Esophagus muscularis mucosa (tissue), 4 donors: Measurements from ENCODE around the gene PANX2. TPM values are rescaled to one million over a fixed set of nuclear protein-coding genes. Genes with fewer than 3 reads are reported as not detected.

Experiments used
- DNase-seq: peaks from one replicate; pipeline ENCODE4 v3.0.0-alpha.2; 2017; ENCODE audit errors: extremely low spot score
- H3K27ac ChIP-seq, 4 donors: fragments of 200-600 bp; sonication (generic); replicated peaks in 1 of 4; 1 replicate in 3 of 4; 2 replicates in 1 of 4; pipeline ENCODE4 v1.5.1; 2016 to 2019; ENCODE audit warnings: mild to moderate bottlenecking in 1 of 4
- H3K27me3 ChIP-seq, 4 donors: fragments of 200-600 bp; sonication (generic); one replicate each; pipeline versions ENCODE4 v1.5.1 to v1.6.0; 2016 to 2019
- H3K36me3 ChIP-seq, 4 donors: fragments of 200-600 bp; sonication (generic); one replicate each; pipeline ENCODE4 v1.5.1; 2016 to 2019
- H3K4me1 ChIP-seq, 4 donors: fragments of 200-600 bp; sonication (generic); one replicate each; pipeline ENCODE4 v1.5.1; 2016 to 2019
- H3K4me3 ChIP-seq, 4 donors: fragments of 200-600 bp; sonication (generic); 1 replicate in 2 of 4; 2 replicates in 2 of 4; pipeline ENCODE4 v1.5.1; 2016 to 2019; ENCODE audit warnings: mild to moderate bottlenecking in 4 of 4, moderate library complexity in 1 of 4
- H3K9me3 ChIP-seq, 4 donors: fragments of 200-600 bp; sonication (generic); 1 replicate in 3 of 4; 2 replicates in 1 of 4; pipeline ENCODE4 v1.5.1; 2016 to 2019
- EP300 ChIP-seq: sonication (generic); formaldehyde crosslinking; IDR thresholded peaks from one replicate; pipeline ENCODE4 v1.6.1; 2017; ENCODE audit warnings: antibody characterized with exemption
- POLR2A ChIP-seq: fragments of 450-650 bp; IDR thresholded peaks from one replicate; pipeline ENCODE4 v1.6.1; 2017; ENCODE audit warnings: antibody characterized with exemption, moderate library complexity, mild to moderate bottlenecking, low read depth
- POLR2AphosphoS5 ChIP-seq, 2 donors: sonication (generic); formaldehyde crosslinking; IDR thresholded peaks; one replicate each; pipeline ENCODE4 v1.6.1; 2017; ENCODE audit warnings: antibody characterized with exemption in 2 of 2
- WGBS: methylation state at CpG from one replicate; pipeline ENCODE4 v1.1.5; 2018; 5-methylcytosine and 5-hydroxymethylcytosine counted together
- intact Hi-C: fragments of 100-400 bp; cut with DNase I; formaldehyde crosslinking; loops from one replicate; pipeline ENCODE4 v1.15.1; 2023
- total RNA-seq, 4 donors: library from RNA; depleted of rRNA; stranded (reverse); fragments of >200 nt; gene quantifications; one replicate each; pipeline versions ENCODE4 v1.1.0 to v1.2.1, GENCODE V29; 2016
- TF ChIP-seq, protein P1 (sequence below), 3 experiments: fragments of 200-600 bp in 2 of 3; fragments of 450-650 bp in 1 of 3; sonication (generic) in 2 of 3; IDR thresholded peaks; one replicate each; pipeline ENCODE4 v1.5.1; 2017 to 2019; ENCODE audit warnings: antibody characterized with exemption in 3 of 3, mild to moderate bottlenecking in 2 of 3, moderate library complexity in 1 of 3

PANX2 gene
- total RNA-seq, 4 donors from 2014 or later, result 0.33 to 1.0 (median 0.56) TPM

GRCh38 chr22:50219800-50220602, 49.5 kb downstream of the PANX2 start:
- intact Hi-C loops, result no loop called here
- DNase-seq, result no peak
- H3K4me1 ChIP-seq, result peaks cover 6 to 11% (median 10%) of the 10 kb centered on the region in 4 donors
- H3K27ac ChIP-seq, result peak overlapping the region in 1 of 4 donors; percentile 30
- no peak for TF ChIP-seq EP300
- TF ChIP-seq POLR2AphosphoS5 (IDR thresholded peaks at IDR 0.05), result no peak
- TF ChIP-seq, protein P1, sequence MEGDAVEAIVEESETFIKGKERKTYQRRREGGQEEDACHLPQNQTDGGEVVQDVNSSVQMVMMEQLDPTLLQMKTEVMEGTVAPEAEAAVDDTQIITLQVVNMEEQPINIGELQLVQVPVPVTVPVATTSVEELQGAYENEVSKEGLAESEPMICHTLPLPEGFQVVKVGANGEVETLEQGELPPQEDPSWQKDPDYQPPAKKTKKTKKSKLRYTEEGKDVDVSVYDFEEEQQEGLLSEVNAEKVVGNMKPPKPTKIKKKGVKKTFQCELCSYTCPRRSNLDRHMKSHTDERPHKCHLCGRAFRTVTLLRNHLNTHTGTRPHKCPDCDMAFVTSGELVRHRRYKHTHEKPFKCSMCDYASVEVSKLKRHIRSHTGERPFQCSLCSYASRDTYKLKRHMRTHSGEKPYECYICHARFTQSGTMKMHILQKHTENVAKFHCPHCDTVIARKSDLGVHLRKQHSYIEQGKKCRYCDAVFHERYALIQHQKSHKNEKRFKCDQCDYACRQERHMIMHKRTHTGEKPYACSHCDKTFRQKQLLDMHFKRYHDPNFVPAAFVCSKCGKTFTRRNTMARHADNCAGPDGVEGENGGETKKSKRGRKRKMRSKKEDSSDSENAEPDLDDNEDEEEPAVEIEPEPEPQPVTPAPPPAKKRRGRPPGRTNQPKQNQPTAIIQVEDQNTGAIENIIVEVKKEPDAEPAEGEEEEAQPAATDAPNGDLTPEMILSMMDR (IDR thresholded peaks at IDR 0.05), result no peak
- no peak for TF ChIP-seq POLR2A
- WGBS, result 83% methylated on average over 15 of the region's 25 CpGs
- H3K27me3 ChIP-seq, result no peaks in the 10 kb centered on the region
- no peak overlapping the region for H3K4me3 ChIP-seq
- no peaks in the 10 kb centered on the region for H3K9me3 ChIP-seq
- peaks cover 65 to 98% (median 97%) of the 10 kb centered on the region in 4 donors for H3K36me3 ChIP-seq

- no peak for DNase-seq
Observed at GRCh38 chr22:50220603-50221409, 50.3 kb downstream of the PANX2 start.

DNA sequence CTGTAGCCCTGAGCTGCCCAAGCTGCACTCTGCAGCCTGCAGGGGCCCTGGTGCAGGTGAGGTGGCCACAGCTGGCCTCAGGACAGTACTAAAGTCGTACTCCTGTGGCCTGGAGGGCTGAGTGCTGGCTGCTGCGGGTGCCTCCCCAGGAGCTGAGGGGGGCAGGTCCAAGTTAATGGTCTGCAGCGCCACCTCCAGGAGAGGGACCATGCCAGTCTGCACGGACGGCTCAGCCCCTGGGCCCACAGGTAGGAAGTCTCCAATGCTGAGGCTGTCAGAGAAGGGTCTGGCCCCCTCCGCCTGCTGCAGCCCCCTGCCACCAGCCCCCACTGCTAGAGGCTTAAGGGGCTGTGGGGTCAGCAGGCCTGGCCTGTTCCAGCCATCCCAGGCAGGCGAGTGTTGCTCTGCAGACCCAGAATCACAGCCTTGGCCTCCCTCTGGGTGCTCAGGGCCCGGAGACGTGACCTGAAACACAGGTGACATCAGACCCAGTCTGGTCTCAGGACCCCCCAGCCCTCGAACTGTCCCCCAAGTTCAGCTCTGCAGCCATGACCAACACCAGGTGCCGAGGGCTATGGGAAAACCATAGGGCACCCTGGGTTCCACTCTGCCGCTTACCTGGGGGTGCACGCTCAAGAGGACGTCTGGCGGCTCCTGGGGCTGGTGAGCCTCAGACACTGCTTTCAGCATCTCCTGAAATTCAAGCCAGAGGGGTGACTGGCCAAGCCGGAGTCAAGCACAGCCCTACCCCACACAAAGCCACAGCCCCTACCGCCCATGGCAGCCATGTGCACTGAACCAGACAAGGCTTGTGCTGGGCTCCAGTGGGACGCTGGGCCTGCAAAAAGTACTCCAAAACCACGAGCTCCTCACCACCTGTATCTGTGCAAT, 51.1 kb downstream of the PANX2 start:
- DNase-seq, result no peak
- Histone ChIP-seq H3K4me1 (peaks cover 6 to 11% (median 10%) of the 10 kb centered on the region in 4 donors), H3K4me3 (no peak overlapping the region), H3K9me3 (no peaks in the 10 kb centered on the region), H3K36me3 (peaks cover 66 to 99% (median 97%) of the 10 kb centered on the region in 4 donors), H3K27ac (no peak overlapping the region), H3K27me3 (no peaks in the 10 kb centered on the region)
- intact Hi-C loops, result no loop called here
- WGBS, result 90% methylated on average over 2 of the region's 19 CpGs
- TF ChIP-seq POLR2A, result no peak
- TF ChIP-seq EP300, result no peak
- TF ChIP-seq, protein P1 (IDR thresholded peaks at IDR 0.05), result no peak
- TF ChIP-seq POLR2AphosphoS5 (IDR thresholded peaks at IDR 0.05), result no peak

More at GRCh38 chr22:50220603-50221409, 50.3 kb downstream of the PANX2 start:
- TF ChIP-seq, protein P1 (IDR thresholded peaks at IDR 0.05), result no peak
- TF ChIP-seq EP300, result no peak
- TF ChIP-seq POLR2A, result no peak
- no peak for TF ChIP-seq POLR2AphosphoS5 (IDR thresholded peaks at IDR 0.05)
- H3K27me3 ChIP-seq, result no peaks in the 10 kb centered on the region
- WGBS, result 85% methylated on average over 12 of the region's 45 CpGs
- H3K4me3 ChIP-seq, result no peak overlapping the region
- intact Hi-C loops, result no loop called here
- peaks cover 70 to 99% (median 97%) of the 10 kb centered on the region in 4 donors for H3K36me3 ChIP-seq
- H3K9me3 ChIP-seq, result no peaks in the 10 kb centered on the region
- peaks cover 6 to 11% (median 10%) of the 10 kb centered on the region in 4 donors for H3K4me1 ChIP-seq
- H3K27ac ChIP-seq, result no peak overlapping the region

DNA sequence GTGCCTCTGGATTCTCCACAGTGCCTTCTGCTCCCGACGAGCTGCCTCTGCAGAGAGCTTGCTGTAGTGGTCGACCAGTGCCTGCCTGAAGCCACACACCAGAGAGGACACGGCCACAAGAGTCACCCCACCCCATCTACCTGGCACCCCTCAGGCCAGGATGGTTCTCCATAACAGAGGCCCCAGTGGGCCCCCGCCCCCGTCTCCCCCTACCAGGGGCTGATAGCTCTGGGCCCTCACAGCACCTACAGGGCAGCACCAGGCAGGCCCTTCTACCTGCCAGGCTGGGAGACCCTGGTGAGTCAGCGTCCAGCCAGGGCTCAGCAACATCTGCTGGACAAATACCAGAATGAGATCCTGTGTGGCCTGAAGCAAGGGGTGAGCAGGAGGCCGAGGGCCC, 52.0 kb downstream of the PANX2 start:
- no peak overlapping the region for H3K27ac ChIP-seq
- peaks cover 58 to 99% (median 97%) of the 10 kb centered on the region in 4 donors for H3K36me3 ChIP-seq
- peaks cover 6 to 11% (median 10%) of the 10 kb centered on the region in 4 donors for H3K4me1 ChIP-seq
- intact Hi-C loops, result no loop called here
- no peak for TF ChIP-seq POLR2AphosphoS5 (IDR thresholded peaks at IDR 0.05)
- TF ChIP-seq POLR2A, result no peak
- TF ChIP-seq, protein P1 (IDR thresholded peaks at IDR 0.05), result no peak
- no peak for TF ChIP-seq EP300
- H3K9me3 ChIP-seq, result no peaks in the 10 kb centered on the region
- no peak for DNase-seq
- no peaks in the 10 kb centered on the region for H3K27me3 ChIP-seq
- no peak overlapping the region for H3K4me3 ChIP-seq
- 91% methylated on average over 8 of the region's 8 CpGs for WGBS
